GM12872 (cell line): ENCODE results near the gene PTPRN.

Source experiments
- TF ChIP-seq, protein P1 (sequence below): IDR thresholded peaks from 3 replicates; pipeline ENCODE4 v1.5.1; 2011; ENCODE audit warnings: low read depth, mild to moderate bottlenecking, low read length, moderate library complexity; ENCODE audit not compliant: insufficient read depth

The PTPRN gene

DNA sequence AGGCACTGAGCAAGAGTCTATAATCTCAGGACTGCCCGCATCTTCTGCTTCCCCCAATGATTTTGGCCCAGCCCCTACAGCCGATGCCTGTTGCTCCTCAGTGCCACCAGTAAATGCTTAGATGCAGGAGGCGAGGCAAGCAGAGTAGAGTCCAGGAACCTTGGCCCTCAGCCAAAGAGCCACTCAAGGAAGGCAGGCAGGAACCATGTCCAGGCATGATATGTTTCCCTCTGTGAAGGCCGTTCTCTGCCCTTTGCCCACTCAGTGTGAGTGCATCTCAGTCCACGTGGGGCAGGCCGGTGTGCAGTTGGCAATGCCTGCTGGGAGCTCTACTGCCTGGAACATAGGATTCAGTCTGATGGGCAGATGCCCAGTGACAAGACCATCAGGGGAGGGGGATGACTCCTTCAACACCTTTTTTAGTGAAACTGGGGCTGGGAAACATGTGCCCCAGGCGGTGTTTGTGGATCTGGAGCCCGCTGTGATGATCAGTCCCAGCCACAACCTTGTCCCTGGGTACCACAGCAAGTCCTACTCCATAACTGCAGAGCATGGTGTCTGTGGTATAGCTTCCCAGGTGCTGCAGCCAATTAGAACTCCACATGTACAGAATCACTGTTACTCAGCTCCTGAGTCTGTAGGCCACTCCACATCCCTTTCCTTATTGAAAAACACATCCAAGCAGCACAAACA, 39.7 kb downstream of the PTPRN start:
- TF ChIP-seq, protein P1, sequence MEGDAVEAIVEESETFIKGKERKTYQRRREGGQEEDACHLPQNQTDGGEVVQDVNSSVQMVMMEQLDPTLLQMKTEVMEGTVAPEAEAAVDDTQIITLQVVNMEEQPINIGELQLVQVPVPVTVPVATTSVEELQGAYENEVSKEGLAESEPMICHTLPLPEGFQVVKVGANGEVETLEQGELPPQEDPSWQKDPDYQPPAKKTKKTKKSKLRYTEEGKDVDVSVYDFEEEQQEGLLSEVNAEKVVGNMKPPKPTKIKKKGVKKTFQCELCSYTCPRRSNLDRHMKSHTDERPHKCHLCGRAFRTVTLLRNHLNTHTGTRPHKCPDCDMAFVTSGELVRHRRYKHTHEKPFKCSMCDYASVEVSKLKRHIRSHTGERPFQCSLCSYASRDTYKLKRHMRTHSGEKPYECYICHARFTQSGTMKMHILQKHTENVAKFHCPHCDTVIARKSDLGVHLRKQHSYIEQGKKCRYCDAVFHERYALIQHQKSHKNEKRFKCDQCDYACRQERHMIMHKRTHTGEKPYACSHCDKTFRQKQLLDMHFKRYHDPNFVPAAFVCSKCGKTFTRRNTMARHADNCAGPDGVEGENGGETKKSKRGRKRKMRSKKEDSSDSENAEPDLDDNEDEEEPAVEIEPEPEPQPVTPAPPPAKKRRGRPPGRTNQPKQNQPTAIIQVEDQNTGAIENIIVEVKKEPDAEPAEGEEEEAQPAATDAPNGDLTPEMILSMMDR = no peak

DNA sequence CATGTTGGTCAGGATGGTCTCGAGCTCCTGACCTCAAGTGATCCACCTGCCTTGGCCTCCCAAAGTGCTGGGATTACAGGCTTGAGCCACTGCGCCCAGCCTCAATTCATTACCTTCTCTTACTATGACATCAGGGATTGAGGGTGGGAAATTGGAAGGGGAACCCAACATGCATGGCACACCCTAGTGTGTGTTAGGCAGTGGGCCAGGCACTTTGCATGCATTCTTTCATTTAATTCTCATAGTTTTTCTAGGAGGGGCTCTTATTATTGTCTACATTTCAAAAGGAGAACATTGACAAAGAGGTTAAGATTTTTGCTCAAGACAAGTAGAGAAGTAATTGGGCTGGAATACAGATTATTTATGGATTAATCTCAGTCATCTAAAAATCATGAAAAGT, 40.9 kb downstream of the PTPRN start:
- TF ChIP-seq, protein P1 = no peak

DNA sequence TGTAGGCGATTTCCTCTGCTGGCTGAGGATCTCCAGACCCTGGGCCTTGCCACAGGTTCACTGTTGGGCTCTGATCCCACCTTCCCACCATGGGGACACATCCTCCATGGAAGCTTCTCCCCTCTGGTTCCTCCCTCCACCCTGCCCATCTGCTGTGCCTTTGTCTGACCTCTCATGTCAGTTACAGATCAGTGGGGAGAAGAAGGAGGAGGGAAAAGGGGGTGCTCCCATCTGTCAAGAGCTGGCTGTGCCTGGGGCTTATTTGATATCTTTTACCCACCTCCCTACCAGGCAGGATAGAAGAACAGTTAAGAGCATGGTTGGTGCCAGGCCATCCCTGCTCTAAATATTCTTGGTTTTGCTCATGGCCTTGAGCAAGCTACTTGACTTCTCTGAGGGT, 42.3 kb downstream of the PTPRN start:
- TF ChIP-seq, protein P1 = no peak

DNA sequence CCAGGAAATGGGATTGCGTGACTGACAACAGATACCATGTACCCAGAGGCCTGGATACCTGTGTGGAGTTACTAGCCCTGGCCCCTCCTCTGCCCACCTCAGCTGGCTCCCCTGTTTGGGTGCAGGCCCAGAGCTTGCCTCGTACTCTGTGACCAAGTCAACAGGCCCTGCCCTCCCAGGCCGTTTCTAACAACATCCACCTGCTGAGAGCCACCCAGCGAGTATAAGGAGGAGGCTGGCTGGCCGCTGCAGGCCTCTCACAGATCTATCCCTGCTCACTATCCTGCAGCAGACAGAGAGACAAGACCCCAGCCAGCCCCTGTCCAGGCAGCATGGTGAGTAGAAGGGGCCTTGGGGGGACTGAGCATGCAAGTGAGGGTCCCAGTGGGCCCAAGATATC, 43.0 kb downstream of the PTPRN start:
- TF ChIP-seq, protein P1 = no peak

DNA sequence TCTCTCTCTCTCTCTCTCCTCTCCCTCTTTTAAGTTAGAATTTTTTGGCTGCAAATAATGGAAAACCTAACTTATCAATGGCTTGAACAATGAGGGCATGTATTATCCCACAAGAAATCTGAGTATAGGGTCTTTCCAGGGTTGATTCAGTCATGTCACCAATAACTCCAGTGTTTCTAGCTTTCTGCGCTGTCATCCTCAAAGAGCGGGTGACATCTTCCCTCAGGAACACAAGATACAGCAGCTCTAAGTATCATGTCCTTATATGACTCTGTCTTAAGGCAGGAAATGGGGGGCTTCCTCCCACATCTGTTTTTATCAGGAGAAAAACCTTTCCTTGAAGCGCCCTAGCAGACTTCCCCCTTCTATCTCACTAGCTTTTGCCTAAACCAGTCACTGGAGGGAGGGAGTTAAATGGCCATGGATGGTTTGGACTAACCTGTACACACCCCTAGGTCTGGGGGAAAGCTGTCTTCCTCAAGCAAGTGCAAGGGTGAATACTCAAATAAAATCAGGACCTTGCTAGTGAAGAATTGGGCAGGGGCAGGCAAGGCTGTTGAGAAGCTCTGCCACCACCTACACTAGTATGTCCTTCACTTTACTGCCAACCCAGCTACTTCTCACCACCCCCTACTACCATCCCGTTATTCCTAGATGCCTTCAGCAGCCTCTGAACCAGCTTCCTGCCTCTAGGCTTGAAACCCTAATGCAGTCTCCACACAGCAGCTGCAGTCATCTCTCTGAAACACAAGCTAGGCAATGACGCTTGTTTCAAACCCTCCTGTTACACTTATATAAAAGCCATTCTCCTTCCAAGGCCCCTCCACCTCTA, 48.0 kb downstream of the PTPRN start:
- TF ChIP-seq, protein P1 = no peak

DNA sequence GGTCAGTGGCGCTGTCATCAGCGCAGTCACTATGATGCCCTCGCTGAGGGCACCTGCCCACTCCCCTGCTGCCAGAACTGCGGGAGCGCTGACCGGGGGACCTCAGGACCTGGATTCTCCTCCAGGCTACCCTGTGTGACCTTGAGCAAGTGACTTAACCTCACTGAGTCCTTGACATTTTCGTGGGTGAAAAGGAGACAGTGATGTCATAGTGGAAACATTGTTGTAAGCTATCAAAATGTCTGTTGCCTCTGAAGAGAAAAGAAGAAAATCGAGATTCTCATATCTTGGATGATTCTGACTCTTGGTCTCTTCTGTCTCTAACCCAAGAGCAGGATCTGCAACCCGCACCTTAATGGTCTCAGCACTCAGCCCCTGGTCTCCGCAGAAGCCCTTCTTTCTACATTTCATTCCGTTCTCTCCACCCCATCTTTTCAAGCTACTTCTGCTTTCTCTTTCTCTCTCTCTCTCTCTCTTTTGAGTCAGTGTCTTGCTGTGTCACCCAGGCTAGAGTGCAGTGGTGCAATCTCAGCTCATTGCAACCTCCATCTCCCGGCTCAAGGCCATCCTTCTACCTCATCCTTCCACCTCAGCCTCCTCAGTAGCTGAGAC, 54.5 kb downstream of the PTPRN start:
- TF ChIP-seq, protein P1 = no peak

DNA sequence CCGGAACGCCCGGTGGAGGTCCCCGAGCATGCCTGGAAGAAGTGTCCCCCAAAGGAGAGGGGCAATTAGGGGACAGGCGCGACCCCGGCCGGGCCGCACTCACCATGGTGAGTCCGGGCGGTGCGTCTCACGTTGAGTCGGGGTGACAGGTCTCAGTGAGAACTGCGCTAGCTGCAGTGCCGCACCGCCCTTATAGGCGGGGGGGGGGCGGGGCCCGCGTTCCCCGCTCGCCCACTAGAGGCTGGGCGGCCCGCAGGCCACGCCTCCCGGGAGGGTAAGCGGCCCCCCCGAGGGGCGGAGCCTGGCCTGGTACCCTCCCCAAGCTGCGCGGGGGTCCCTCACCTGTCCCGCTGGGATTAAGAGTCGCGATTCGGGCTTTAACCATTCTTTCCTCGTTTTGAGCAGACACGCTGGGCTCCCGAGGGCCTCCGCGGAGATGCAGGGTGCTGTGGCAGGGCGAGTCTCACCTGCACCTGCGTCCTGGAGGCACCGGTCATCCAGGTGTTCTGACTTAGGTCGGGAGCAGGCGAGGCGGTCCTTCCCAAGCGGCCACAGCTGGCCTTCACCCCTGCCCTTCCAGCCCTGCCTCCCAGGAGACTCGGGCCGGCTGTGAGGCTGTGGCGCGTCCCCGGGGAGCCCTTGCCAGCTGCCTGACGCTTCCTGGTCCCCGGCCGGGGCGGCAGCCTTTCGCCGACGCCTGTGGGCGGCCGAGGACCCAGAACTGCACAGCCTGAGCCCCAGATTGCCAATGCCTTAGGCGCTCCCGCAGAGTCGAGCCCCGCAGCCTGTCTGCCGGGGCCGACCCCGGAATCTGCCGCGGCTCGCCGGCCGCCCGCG, 55.2 kb downstream of the PTPRN start, which contains the start of gene TUBA4A:
Gene TUBA4A, minus strand, starts transcription at position 166 of the 837 bp plus-strand sequence. Its CDS starts 60 bp downstream, at position 106.
- TF ChIP-seq, protein P1 = no peak
